Duodenal mucosa (tissue), 2 donors: ENCODE data around the gene F2RL3.
A peak's percentile ranks its signal among the peaks of the same experiment; 100 is the strongest.

Experiments
- H3K27ac ChIP-seq: one replicate; pipeline ENCODE4 v1.7.0; 2013; ENCODE audit warnings: low read depth, low read length
- H3K27me3 ChIP-seq, 2 donors: one replicate each; pipeline ENCODE4 v1.7.0; 2013; ENCODE audit warnings: low read length in 2 of 2, control low read depth in 1 of 2; ENCODE audit not compliant: insufficient read depth in 2 of 2, control insufficient read depth in 1 of 2
- H3K36me3 ChIP-seq, 2 donors: one replicate each; pipeline ENCODE4 v1.7.0; 2013; ENCODE audit warnings: low read length in 2 of 2, control low read depth in 1 of 2; ENCODE audit not compliant: insufficient read depth in 2 of 2, control insufficient read depth in 1 of 2
- H3K4me1 ChIP-seq, 2 donors: one replicate each; pipeline ENCODE4 v1.7.0; 2013; ENCODE audit warnings: low read length in 2 of 2, control low read depth in 1 of 2; ENCODE audit not compliant: insufficient read depth in 2 of 2, control insufficient read depth in 1 of 2
- H3K4me3 ChIP-seq, 2 donors: one replicate each; pipeline ENCODE4 v1.7.0; 2013; ENCODE audit warnings: low read length in 2 of 2, low read depth in 1 of 2
- H3K9ac ChIP-seq, 2 donors: one replicate each; pipeline ENCODE4 v1.7.0; 2013; ENCODE audit warnings: low read length in 2 of 2, low read depth in 1 of 2
- H3K9me3 ChIP-seq, 2 donors: one replicate each; pipeline ENCODE4 v1.7.0; 2013; ENCODE audit warnings: low read length in 2 of 2, control low read depth in 1 of 2; ENCODE audit not compliant: control insufficient read depth in 1 of 2

The F2RL3 gene

GRCh38 chr19:16885166-16885565 lies 3.6 kb upstream of the F2RL3 start:
- H3K36me3 ChIP-seq, result no peaks in the 10 kb centered on the region
- no peak overlapping the region for H3K27ac ChIP-seq
- peaks cover 0 to 8% of the 10 kb centered on the region in 2 donors for H3K4me1 ChIP-seq
- no peak overlapping the region for H3K9ac ChIP-seq
- no peaks in the 10 kb centered on the region for H3K27me3 ChIP-seq
- no peak overlapping the region for H3K4me3 ChIP-seq
- peaks cover 17 to 21% of the 10 kb centered on the region in 2 donors for H3K9me3 ChIP-seq

- Histone ChIP-seq H3K36me3 (no peaks in the 10 kb centered on the region), H3K9ac (no peak overlapping the region), H3K27ac (peak overlapping the region; percentile 56), H3K4me3 (no peak overlapping the region), H3K4me1 (peaks cover 0 to 8% of the 10 kb centered on the region in 2 donors), H3K9me3 (peaks cover 13% of the 10 kb centered on the region in 2 donors), H3K27me3 (no peaks in the 10 kb centered on the region)
Measured at GRCh38 chr19:16886305-16886880, 2.4 kb upstream of the F2RL3 start.

DNA sequence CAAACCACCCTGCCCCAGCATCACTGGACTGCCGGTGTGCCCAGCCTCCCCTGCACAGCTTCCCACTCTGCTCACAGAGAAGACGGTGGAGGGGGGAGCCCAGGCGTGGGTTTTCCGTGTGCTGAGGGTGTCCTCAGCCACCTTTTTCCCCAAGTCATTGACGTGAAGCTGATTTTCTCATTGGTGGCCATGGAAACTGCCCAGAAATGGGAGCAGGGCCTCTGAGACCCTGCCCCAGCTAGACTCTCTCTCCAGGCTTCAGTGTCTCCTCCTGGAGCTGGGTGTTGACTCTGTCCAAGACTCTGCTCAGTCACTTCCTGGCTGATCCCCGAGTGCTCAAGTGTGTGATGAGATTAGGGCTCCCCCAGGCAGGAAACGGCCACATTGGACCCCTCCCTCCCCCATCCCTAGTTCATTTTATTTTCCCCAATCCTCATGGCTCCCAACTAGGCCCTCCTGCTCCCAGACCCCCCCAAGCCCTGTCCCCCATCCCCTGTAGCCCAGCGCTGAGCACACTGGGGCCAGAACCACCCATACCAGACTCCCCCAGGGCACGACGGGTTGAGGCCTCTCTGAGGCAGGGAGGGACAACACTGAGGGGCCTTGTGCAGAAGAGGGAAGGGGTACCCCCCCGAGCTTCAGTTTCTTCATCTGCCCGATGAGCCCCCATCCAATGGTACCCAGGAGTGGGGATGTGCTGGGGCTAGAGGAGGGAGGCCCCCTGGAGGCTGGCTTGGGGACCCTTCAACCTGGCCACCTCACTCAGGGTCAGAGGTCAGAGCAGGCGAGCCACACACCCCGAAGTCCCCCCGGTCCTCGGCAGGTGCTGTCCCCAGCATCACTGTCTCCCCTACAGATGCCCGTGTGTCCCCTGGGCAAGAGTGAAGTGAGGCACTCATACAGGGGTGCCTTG lies 1.2 kb upstream of the F2RL3 start:
- Histone ChIP-seq H3K4me3 (no peak overlapping the region), H3K9ac (no peak overlapping the region), H3K9me3 (peaks cover under 1% of the 10 kb centered on the region in 2 donors), H3K27ac (peak overlapping the region; percentile 42), H3K27me3 (no peaks in the 10 kb centered on the region), H3K4me1 (peaks cover 0 to 8% of the 10 kb centered on the region in 2 donors), H3K36me3 (no peaks in the 10 kb centered on the region)

DNA sequence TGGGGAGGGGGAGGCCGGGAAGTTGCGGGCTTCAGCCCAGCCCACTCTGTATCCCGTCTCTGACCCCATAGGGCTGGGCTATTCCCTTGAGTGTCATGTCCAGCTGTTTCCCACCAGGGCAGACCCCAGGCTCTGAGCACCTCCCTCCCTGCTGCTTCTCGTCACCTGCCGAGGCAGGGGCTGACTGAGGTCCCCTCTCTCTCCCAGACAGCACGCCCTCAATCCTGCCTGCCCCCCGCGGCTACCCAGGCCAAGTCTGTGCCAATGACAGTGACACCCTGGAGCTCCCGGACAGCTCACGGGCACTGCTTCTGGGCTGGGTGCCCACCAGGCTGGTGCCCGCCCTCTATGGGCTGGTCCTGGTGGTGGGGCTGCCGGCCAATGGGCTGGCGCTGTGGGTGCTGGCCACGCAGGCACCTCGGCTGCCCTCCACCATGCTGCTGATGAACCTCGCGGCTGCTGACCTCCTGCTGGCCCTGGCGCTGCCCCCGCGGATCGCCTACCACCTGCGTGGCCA lies 625 bp downstream of the F2RL3 start:
- Histone ChIP-seq H3K27me3 (no peaks in the 10 kb centered on the region), H3K4me1 (peaks cover 0 to 11% of the 10 kb centered on the region in 2 donors), H3K27ac (peak overlapping the region; percentile 42), H3K36me3 (no peaks in the 10 kb centered on the region), H3K9ac (peak overlapping the region; percentile 2 to 25), H3K9me3 (no peaks in the 10 kb centered on the region), H3K4me3 (peak overlapping the region; percentile 29 to 59)

GRCh38 chr19:16889883-16890460 lies 1.2 kb downstream of the F2RL3 start:
- Histone ChIP-seq H3K27me3 (no peaks in the 10 kb centered on the region), H3K9ac (peak overlapping the region in 1 of 2 donors; percentile 2), H3K27ac (peak overlapping the region; percentile 1), H3K36me3 (no peaks in the 10 kb centered on the region), H3K9me3 (no peaks in the 10 kb centered on the region), H3K4me3 (no peak overlapping the region), H3K4me1 (peaks cover 0 to 11% of the 10 kb centered on the region in 2 donors)

DNA sequence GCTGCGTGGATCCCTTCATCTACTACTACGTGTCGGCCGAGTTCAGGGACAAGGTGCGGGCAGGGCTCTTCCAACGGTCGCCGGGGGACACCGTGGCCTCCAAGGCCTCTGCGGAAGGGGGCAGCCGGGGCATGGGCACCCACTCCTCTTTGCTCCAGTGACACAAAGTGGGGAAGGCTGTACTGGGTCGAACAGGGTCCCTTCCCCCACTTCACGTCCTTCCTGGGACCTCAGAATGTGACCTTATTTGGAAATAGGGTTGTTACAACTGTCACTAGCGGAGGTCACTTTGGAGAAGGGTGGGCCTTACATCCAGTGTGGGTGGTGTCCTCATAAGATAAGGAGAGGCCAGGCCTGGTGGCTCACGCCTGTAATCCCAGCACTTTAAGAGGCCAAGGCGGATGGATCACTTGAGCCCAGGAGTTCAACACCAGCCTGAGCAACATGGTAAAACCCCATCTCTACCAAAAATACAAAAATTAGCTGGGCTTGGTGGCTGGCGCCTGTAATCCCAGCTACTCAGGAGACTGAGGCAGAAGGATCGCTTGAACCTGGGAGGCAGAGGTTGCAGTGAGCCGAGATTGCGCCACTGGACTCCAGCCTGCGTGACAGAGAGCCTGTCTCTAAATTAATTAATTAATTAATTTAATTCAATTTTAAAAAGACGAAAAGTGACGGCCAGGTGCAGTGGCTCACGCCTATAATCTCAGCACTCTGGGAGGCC lies 1.8 kb downstream of the F2RL3 start:
- H3K4me3 ChIP-seq, result no peak overlapping the region
- no peaks in the 10 kb centered on the region for H3K36me3 ChIP-seq
- no peak overlapping the region for H3K27ac ChIP-seq
- H3K9me3 ChIP-seq, result no peaks in the 10 kb centered on the region
- peaks cover 0 to 11% of the 10 kb centered on the region in 2 donors for H3K4me1 ChIP-seq
- no peak overlapping the region for H3K9ac ChIP-seq
- peaks cover 0 to 1% of the 10 kb centered on the region in 2 donors for H3K27me3 ChIP-seq

DNA sequence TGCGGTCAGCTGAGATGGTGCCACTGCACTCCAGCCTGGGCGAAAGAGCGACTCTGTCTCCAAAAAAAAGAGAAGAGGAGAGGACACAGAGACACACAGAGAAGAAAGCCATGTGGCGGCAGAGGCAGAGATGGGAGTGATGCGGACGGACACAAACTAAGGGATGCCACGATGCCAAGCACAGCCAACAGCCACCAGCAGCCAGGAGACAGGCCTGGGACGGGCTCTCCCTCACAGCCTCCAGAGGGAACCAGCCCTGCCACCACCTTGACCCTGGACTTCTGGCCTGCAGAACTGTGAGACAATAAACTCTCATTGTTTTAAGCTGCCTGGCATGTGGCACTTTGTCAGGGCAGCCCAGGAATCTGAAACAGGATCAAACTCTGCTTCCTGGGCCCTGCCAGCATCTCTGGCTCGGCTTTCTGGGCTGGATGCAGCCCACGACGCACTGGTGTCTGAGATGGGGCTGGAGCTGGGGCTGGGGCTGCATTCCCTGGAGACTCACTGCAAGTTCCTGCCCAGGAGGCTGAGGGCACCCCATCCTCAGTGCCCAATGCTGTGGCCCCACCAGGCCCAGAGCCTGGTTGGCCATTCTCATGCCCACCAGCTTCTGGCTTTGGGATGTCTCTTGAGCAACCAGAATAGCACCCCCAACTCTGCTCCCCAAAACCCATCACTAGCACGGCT lies 3.0 kb downstream of the F2RL3 start:
- H3K4me3 ChIP-seq, result no peak overlapping the region
- H3K9me3 ChIP-seq, result no peaks in the 10 kb centered on the region
- no peaks in the 10 kb centered on the region for H3K36me3 ChIP-seq
- no peak overlapping the region for H3K27ac ChIP-seq
- peaks cover 0 to 15% of the 10 kb centered on the region in 2 donors for H3K4me1 ChIP-seq
- peaks cover 0 to 3% of the 10 kb centered on the region in 2 donors for H3K27me3 ChIP-seq
- H3K9ac ChIP-seq, result no peak overlapping the region

DNA sequence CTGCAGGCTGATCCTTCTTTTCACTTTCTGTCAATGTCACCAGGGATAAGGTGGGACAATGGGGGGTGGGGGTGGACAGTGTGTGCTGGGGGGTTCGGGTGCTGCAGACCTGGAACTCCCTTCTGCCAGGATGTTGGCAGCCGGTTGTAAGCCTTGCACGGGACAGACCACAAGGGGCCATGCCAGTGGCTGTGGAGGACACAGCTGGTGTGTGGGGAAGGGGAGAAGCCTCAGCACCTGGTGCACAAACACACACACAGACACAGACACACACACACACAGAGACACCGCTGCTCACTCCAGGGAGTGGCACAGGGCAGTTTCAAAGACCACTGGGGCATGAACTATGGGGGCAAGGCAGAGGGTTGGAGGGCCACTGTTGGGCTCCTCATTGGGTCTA lies 3.6 kb downstream of the F2RL3 start:
- no peaks in the 10 kb centered on the region for H3K9me3 ChIP-seq
- peaks cover 0 to 3% of the 10 kb centered on the region in 2 donors for H3K27me3 ChIP-seq
- H3K4me3 ChIP-seq, result no peak overlapping the region
- no peaks in the 10 kb centered on the region for H3K36me3 ChIP-seq
- no peak overlapping the region for H3K27ac ChIP-seq
- peaks cover 0 to 15% of the 10 kb centered on the region in 2 donors for H3K4me1 ChIP-seq
- no peak overlapping the region for H3K9ac ChIP-seq

DNA sequence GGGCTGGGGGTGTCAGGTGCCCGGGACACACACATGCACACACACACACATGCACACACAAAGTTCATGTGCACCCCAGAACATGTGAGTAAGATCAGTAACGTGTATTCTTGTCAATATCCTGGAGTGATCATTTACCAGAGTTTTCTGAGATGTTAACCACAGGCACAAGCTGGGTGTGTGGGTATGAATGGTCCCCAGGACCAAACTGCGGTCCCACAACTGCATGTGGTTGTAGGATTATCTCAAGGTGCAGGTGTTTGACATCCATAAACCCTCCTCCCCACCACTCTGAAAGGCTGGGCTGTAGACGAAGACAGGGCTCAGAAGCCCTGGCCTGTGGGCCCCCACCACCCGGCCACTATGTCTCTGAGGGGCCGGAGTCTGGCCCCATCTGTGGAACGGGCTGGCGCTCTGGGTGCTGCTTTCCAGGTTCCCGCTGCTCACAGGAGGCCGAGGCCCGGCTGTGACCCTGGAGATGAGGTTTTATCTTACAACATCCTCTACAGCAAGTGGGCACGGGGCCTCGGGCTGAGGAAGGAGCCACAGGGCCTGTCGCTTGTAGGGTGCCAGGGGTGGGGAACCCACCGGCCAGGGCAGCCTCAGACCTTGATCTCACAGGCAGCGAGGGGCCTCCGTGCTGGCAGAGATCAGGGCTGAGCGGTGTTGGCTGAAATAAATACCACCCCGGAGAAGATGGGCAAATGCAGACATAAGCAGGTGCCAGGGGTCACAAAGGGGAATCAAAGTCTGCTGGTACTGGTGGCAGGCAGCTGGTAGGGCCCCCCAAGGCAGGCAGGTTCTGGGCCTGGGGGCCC lies 4.3 kb downstream of the F2RL3 start:
- H3K27ac ChIP-seq, result no peak overlapping the region
- H3K36me3 ChIP-seq, result no peaks in the 10 kb centered on the region
- H3K9me3 ChIP-seq, result no peaks in the 10 kb centered on the region
- no peak overlapping the region for H3K9ac ChIP-seq
- no peak overlapping the region for H3K4me3 ChIP-seq
- peaks cover 0 to 13% of the 10 kb centered on the region in 2 donors for H3K4me1 ChIP-seq
- H3K27me3 ChIP-seq, result peaks cover 0 to 3% of the 10 kb centered on the region in 2 donors
